ENCODE data around the gene HIVEP1. TPM values are rescaled to one million over a fixed set of nuclear protein-coding genes. Genes with fewer than 3 reads are reported as not detected.
"Not testable (repeated sequence)": the region's sequence is repeated elsewhere in the genome, so short reads cannot be mapped to it uniquely, and the experiment has no call there.

Gene HIVEP1
- total RNA-seq, 2 experiments from 2014 or later = 29.1 to 30.1 TPM

DNA sequence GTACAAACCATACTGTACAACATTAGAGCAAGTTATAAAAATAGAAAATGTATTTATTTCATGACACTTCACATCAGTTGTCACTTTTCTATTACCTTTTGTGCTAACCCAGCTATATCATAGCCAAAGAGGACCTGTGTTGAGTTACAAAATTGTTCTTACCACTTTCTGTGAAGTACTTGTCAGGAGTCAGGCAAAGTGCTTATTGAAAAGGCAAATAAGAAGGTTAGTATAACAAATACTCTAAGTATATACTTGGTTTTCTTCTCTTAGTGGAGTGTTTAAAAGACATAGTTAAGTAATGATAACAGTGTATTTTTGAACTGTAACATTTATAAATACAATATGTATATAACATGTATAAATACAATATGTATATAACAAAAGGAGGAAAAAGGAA is 88.9 kb downstream of the HIVEP1 start:
- Mint-ChIP-seq H3K27ac (no peak overlapping the region), H3K9me3 (no peaks in the 10 kb centered on the region), H3K4me1 (peaks cover 18% of the 10 kb centered on the region), H3K27me3 (no peaks in the 10 kb centered on the region), H3K36me3 (peaks cover 19% of the 10 kb centered on the region), H3K4me3 (no peak overlapping the region)
- DNase-seq = no peak
- POLR2A ChIA-PET = no interaction called here
- ATAC-seq (ENCODE audit: low read depth) = no peak

- peaks cover 17% of the 10 kb centered on the region for H3K36me3 Mint-ChIP-seq
- H3K27ac Mint-ChIP-seq = no peak overlapping the region
- no peak for DNase-seq
- POLR2A ChIA-PET = no interaction called here
- no peaks in the 10 kb centered on the region for H3K9me3 Mint-ChIP-seq
- H3K4me1 Mint-ChIP-seq = peaks cover 18% of the 10 kb centered on the region
- ATAC-seq (ENCODE audit: low read depth) = peak; percentile 47
- no peak overlapping the region for H3K4me3 Mint-ChIP-seq
- H3K27me3 Mint-ChIP-seq = no peaks in the 10 kb centered on the region
Measured at GRCh38 chr6:12101653-12102312, 89.7 kb downstream of the HIVEP1 start.

DNA sequence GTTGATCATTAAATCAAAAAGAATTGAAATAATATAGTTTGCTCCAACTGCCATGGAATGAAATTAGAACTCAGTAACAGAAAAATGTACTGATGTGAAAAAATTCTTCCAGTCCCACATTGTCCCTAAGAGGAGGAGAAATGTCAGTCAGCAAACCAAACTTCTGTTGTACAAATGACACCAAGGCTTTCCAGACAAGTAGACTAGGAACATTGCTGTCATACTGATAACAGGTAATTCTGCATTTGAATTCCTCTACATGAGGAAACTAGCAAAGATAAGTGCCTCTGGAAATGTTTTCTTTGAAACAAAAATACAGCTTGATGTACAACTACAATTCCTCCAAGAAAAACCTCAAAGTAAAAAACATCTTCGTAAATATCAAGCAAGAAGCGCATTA is 90.2 kb downstream of the HIVEP1 start:
- H3K36me3 Mint-ChIP-seq = peaks cover 22% of the 10 kb centered on the region
- no peak overlapping the region for H3K4me3 Mint-ChIP-seq
- H3K4me1 Mint-ChIP-seq = peaks cover 18% of the 10 kb centered on the region
- no peak overlapping the region for H3K27ac Mint-ChIP-seq
- H3K9me3 Mint-ChIP-seq = no peaks in the 10 kb centered on the region
- H3K27me3 Mint-ChIP-seq = no peaks in the 10 kb centered on the region
- ATAC-seq (ENCODE audit: low read depth) (no peak), DNase-seq (no peak)
- POLR2A ChIA-PET = no interaction called here

GRCh38 chr6:12103158-12103557 is 91.0 kb downstream of the HIVEP1 start:
- DNase-seq (no peak), ATAC-seq (ENCODE audit: low read depth) (no peak)
- no peaks in the 10 kb centered on the region for H3K27me3 Mint-ChIP-seq
- no peak overlapping the region for H3K4me3 Mint-ChIP-seq
- H3K9me3 Mint-ChIP-seq = no peaks in the 10 kb centered on the region
- H3K4me1 Mint-ChIP-seq = peaks cover 18% of the 10 kb centered on the region
- H3K36me3 Mint-ChIP-seq = peaks cover 26% of the 10 kb centered on the region
- POLR2A ChIA-PET = no interaction called here
- H3K27ac Mint-ChIP-seq = no peak overlapping the region

GRCh38 chr6:12105271-12105670 is 93.2 kb downstream of the HIVEP1 start:
- DNase-seq (no peak), ATAC-seq (ENCODE audit: low read depth) (no peak)
- H3K4me3 Mint-ChIP-seq = no peak overlapping the region
- no peaks in the 10 kb centered on the region for H3K9me3 Mint-ChIP-seq
- H3K4me1 Mint-ChIP-seq = peaks cover 26% of the 10 kb centered on the region
- H3K27me3 Mint-ChIP-seq = no peaks in the 10 kb centered on the region
- peaks cover 29% of the 10 kb centered on the region for H3K36me3 Mint-ChIP-seq
- no peak overlapping the region for H3K27ac Mint-ChIP-seq
- POLR2A ChIA-PET = no interaction called here

DNA sequence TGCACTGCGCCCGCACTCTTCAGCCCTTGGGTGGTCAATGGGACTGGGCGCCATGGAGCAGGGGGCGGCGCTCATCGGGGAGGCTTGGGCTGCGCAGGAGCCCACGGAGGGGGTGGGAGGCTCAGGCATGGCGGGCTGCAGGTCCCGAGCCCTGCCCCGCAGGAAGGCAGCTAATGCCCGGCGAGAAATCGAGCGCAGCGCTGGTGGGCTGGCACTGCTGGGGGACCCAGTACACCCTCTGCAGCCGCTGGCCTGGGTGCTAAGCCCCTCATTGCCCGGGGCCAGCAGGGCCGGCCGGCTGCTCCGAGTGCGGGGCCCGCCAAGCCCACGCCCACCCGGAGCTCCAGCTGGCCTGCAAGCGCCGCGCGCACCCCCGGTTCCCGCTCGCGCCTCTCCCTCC is 96.3 kb downstream of the HIVEP1 start:
- H3K36me3 Mint-ChIP-seq = peaks cover 33% of the 10 kb centered on the region
- H3K27me3 Mint-ChIP-seq; H3K27ac Mint-ChIP-seq; ATAC-seq (ENCODE audit: low read depth); POLR2A ChIA-PET; DNase-seq; H3K9me3 Mint-ChIP-seq; H3K4me3 Mint-ChIP-seq: not testable (repeated sequence)
- H3K4me1 Mint-ChIP-seq = peaks cover 29% of the 10 kb centered on the region

DNA sequence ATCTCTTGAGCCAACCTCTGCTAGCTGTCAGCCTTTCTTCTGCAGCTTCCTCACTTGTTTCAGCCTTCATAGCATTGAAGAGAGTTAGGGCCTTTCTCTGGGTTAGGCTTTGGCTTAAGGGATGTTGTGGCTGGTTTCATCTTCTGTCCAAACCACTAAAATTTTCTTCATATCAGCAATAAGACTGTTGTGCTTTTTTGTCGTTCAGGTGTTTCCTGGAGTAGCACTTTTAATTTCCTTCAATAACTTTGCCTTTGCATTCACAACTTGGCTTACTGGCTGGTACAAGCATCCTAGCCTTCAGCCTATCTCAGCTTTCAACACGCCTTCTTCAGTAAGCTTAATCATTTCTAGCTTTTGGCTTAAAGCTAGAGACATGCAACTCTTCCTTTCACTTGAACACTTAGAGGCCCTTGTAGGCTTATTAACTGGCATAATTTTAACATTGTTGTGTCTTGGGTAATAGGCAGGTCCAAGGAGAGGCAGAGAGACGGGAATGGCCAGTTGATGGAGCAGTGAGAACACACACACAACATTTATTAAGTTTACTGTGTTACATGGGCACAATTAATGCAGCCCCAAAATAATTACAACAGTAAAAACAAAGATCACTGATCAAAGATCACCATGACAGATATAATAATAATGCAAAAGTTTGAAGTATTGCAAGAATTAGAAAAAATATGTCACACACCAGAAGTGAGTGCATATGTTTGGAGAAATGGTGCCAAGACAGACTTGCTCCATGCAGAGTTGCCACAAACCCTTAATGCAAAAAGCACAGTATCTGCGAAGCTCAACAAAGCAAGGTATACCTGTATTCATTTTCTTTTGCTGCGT is 98.6 kb downstream of the HIVEP1 start:
- peak overlapping the region; percentile 59 for H3K4me3 Mint-ChIP-seq
- H3K4me1 Mint-ChIP-seq = peaks cover 45% of the 10 kb centered on the region
- DNase-seq (no peak), ATAC-seq (ENCODE audit: low read depth) (peak; percentile 81)
- peak overlapping the region; percentile 87 for H3K27ac Mint-ChIP-seq
- peaks cover 43% of the 10 kb centered on the region for H3K36me3 Mint-ChIP-seq
- H3K9me3 Mint-ChIP-seq = no peaks in the 10 kb centered on the region
- POLR2A ChIA-PET = interaction anchor here (0.7 to 2.3 kb wide), 2 partner anchors 15 to 22 kb away, joined by 3 to 4 read pairs; no protein-coding TSS in a partner anchor
- no peaks in the 10 kb centered on the region for H3K27me3 Mint-ChIP-seq

DNA sequence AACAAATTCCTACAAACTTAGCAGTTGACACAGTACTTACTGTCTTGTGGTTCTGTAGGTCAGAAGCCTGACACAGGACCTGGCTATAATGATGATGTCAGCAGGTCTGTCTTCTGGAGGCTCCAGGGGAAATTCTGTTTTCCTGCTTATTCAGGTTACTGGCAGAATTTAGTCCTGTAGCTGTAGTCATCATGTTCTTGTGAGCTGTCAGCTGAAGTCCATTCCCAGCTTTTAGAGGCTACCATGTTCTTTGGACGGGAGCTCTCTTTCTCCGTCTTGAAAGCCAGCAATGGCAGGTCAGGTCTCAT is 99.2 kb downstream of the HIVEP1 start:
- Mint-ChIP-seq H3K4me3 (no peak overlapping the region), H3K9me3 (peaks cover under 1% of the 10 kb centered on the region), H3K36me3 (peaks cover 49% of the 10 kb centered on the region), H3K27ac (peak overlapping the region; percentile 22), H3K27me3 (no peaks in the 10 kb centered on the region), H3K4me1 (peaks cover 47% of the 10 kb centered on the region)
- DNase-seq (no peak), ATAC-seq (ENCODE audit: low read depth) (no peak)
- POLR2A ChIA-PET = interaction anchor here (2.3 kb wide), 1 partner anchor 15 kb away, joined by 4 read pairs; no protein-coding TSS in a partner anchor

GRCh38 chr6:12112540-12113189 is 100.6 kb downstream of the HIVEP1 start:
- Mint-ChIP-seq H3K4me1 (peaks cover 51% of the 10 kb centered on the region), H3K4me3 (no peak overlapping the region), H3K36me3 (peaks cover 50% of the 10 kb centered on the region), H3K27ac (peak overlapping the region; percentile 62), H3K27me3 (no peaks in the 10 kb centered on the region), H3K9me3 (peaks cover 6% of the 10 kb centered on the region)
- no peak for ATAC-seq (ENCODE audit: low read depth)
- no peak for DNase-seq
- POLR2A ChIA-PET = interaction anchor here (2.3 kb wide), 1 partner anchor 13 kb away, joined by 4 read pairs; no protein-coding TSS in a partner anchor

- Mint-ChIP-seq H3K9me3 (peaks cover 8% of the 10 kb centered on the region), H3K36me3 (peaks cover 51% of the 10 kb centered on the region), H3K27ac (peak overlapping the region; percentile 62), H3K4me1 (peaks cover 53% of the 10 kb centered on the region), H3K27me3 (no peaks in the 10 kb centered on the region), H3K4me3 (no peak overlapping the region)
- POLR2A ChIA-PET = interaction anchor here (0.6 to 2.3 kb wide), 2 partner anchors 13 to 20 kb away, joined by 3 to 4 read pairs; no protein-coding TSS in a partner anchor
- ATAC-seq (ENCODE audit: low read depth) = no peak
- DNase-seq = no peak
Measured at GRCh38 chr6:12113190-12113577, 101.1 kb downstream of the HIVEP1 start.

DNA sequence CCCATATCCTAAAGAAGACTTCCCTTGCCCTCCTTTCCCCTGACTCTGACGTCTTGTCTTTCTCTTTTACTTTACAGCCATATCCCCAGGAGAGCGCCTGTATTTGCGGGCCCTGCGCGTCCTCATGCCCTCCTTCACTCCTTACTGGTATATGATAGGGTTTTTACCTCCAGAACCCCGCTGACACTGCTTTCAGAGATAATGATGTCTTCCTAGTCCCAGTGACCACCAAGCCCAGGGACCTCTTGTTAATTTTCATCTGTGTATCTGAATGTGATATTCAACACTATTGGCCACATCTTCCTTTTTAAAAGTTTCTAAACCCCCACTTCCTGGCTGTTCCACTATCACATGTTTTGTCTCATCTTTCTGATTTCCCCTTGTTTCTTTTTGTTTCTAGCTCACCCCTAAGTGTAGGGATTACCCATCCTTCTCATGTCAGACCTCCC is 102.0 kb downstream of the HIVEP1 start:
- POLR2A ChIA-PET = interaction anchor here (0.6 kb wide), 1 partner anchor 19 kb away, joined by 3 read pairs; no protein-coding TSS in a partner anchor
- peaks cover 8% of the 10 kb centered on the region for H3K9me3 Mint-ChIP-seq
- no peaks in the 10 kb centered on the region for H3K27me3 Mint-ChIP-seq
- ATAC-seq (ENCODE audit: low read depth) = peak; percentile 24
- peak overlapping the region; percentile 26 for H3K4me3 Mint-ChIP-seq
- H3K27ac Mint-ChIP-seq = peak overlapping the region; percentile 76
- peaks cover 56% of the 10 kb centered on the region for H3K36me3 Mint-ChIP-seq
- no peak for DNase-seq
- H3K4me1 Mint-ChIP-seq = peaks cover 59% of the 10 kb centered on the region

DNA sequence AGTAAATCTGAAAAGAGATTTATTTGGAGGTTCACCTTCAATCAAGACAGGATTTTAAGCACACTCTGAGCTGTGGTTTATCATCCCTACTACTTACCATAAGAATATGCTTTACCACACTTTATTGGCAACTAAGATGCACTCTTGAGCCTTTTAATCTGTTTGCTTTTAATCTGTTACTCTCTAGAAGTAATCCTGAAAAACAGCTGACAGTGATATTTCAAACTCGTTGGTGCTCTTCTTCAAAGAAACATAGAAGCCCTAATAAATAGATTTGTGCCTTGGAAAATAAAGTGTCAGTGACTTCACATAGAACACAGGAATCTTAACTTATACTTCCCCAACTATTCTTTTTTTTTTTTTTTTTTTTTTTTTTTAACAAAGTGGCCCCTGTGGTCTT is 102.9 kb downstream of the HIVEP1 start:
- Mint-ChIP-seq H3K4me1 (peaks cover 54% of the 10 kb centered on the region), H3K27me3 (no peaks in the 10 kb centered on the region), H3K4me3 (no peak overlapping the region), H3K9me3 (peaks cover 8% of the 10 kb centered on the region), H3K27ac (no peak overlapping the region), H3K36me3 (peaks cover 55% of the 10 kb centered on the region)
- DNase-seq (no peak), ATAC-seq (ENCODE audit: low read depth) (no peak)
- POLR2A ChIA-PET = interaction anchor here (0.6 kb wide), 1 partner anchor 667 kb away, joined by 4 read pairs; no protein-coding TSS in a partner anchor

DNA sequence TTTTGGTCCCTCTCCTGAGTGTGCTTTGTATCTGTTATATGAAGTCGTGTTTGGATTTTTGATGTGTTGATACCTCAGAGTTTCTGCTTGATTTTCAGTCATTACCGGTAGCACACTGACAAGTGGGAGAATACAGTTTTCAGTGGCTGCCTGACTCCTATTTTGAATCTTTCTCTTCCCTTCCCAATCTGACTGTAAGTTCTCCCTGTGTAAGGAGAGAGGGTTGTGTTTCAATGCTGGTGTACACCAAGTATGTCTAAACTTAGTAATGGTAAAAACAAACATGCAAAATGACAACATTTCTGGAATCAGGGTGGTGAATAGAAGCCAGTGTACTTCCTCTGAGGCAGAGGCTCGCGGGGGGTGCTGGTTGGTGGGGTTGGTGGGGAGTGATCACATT is 103.4 kb downstream of the HIVEP1 start:
- DNase-seq (no peak), ATAC-seq (ENCODE audit: low read depth) (no peak)
- POLR2A ChIA-PET = interaction anchor here (0.6 kb wide), 1 partner anchor 668 kb away, joined by 4 read pairs; no protein-coding TSS in a partner anchor
- Mint-ChIP-seq H3K27ac (peak overlapping the region; percentile 64), H3K27me3 (no peaks in the 10 kb centered on the region), H3K4me1 (peaks cover 49% of the 10 kb centered on the region), H3K9me3 (peaks cover 8% of the 10 kb centered on the region), H3K36me3 (peaks cover 58% of the 10 kb centered on the region), H3K4me3 (no peak overlapping the region)
